ENCODE data around the gene ADARB1.

- TF ChIP-seq POLR2A (IDR thresholded peaks at IDR 0.05) (no peak), CTCF (IDR thresholded peaks at IDR 0.05) (no peak)
These were observed 23.4 kb upstream of the ADARB1 start for GRCh38 chr21:45050797-45051489.
